Gastrocnemius medialis (tissue), 4 donors: ENCODE measurements around the gene USP7. TPM values are rescaled to one million over a fixed set of nuclear protein-coding genes. Genes with fewer than 3 reads are reported as not detected.

Experiments
- ATAC-seq, 2 donors: fragments of 150-250 bp; one replicate each; pipeline ENCODE4 v1.9.1; 2016
- DNase-seq, 2 donors: peaks; one replicate each; pipeline ENCODE4 v3.0.0-alpha.2; 2019
- H3K27ac ChIP-seq, 4 donors: fragments of 200-600 bp; sonication (generic); 1 replicate in 1 of 4; 2 replicates in 3 of 4; pipeline ENCODE4 v1.5.1; 2016 to 2018; ENCODE audit warnings: mild to moderate bottlenecking in 2 of 4, moderate library complexity in 1 of 4
- H3K27me3 ChIP-seq, 3 donors: fragments of 200-600 bp; sonication (generic) in 2 of 3; 1 replicate in 1 of 3; 2 replicates in 2 of 3; pipeline versions ENCODE4 v1.5.1 to v1.6.0; 2016 to 2019; ENCODE audit warnings: mild to moderate bottlenecking in 1 of 3, moderate library complexity in 1 of 3
- H3K36me3 ChIP-seq, 2 donors: fragments of 200-600 bp; sonication (generic) in 1 of 2; one replicate each; pipeline ENCODE4 v1.5.1; 2017 to 2018
- H3K4me1 ChIP-seq, 2 donors: fragments of 200-600 bp; sonication (generic) in 1 of 2; one replicate each; pipeline ENCODE4 v1.5.1; 2016 to 2017; ENCODE audit warnings: mild to moderate bottlenecking in 2 of 2
- H3K4me3 ChIP-seq, 4 donors: fragments of 200-600 bp; sonication (generic) in 3 of 4; 1 replicate in 1 of 4; 2 replicates in 3 of 4; pipeline ENCODE4 v1.5.1; 2016 to 2019; ENCODE audit warnings: mild to moderate bottlenecking in 2 of 4
- H3K9me3 ChIP-seq, 3 donors: fragments of 200-600 bp; sonication (generic) in 2 of 3; 1 replicate in 1 of 3; 2 replicates in 2 of 3; pipeline ENCODE4 v1.5.1; 2016 to 2019
- POLR2A ChIP-seq, 2 donors: fragments of 450-650 bp; IDR thresholded peaks; one replicate each; pipeline ENCODE4 v1.6.1; 2017; ENCODE audit warnings: antibody characterized with exemption in 2 of 2, mild to moderate bottlenecking in 2 of 2, moderate library complexity in 2 of 2
- in situ Hi-C, 4 donors: fragments of 200-750 bp; cut with MboI; loops; one replicate each; pipeline versions ENCODE4 v1.15.0 to v1.8.0; 2017; ENCODE audit warnings: low sequenced_read_pairs in 4 of 4
- intact Hi-C: fragments of 100-400 bp; cut with DNase I; formaldehyde crosslinking; loops from one replicate; pipeline ENCODE4 v1.15.1; 2023; ENCODE audit warnings: low total_unique reads
- total RNA-seq, 4 donors: library from RNA; depleted of rRNA; stranded (reverse); fragments of >200 nt; gene quantifications; one replicate each; pipeline versions ENCODE4 v1.1.0 to v1.2.3, GENCODE V29; 2016
- TF ChIP-seq, protein P1 (sequence below), 5 experiments: fragments of 450-650 bp in 3 of 5; fragments of 200-600 bp in 2 of 5; sonication (generic) in 2 of 5; IDR thresholded peaks in 4 of 5; conservative IDR thresholded peaks in 1 of 5; 1 replicate in 4 of 5; 2 replicates in 1 of 5; pipeline ENCODE4 v1.5.1; 2016 to 2019; ENCODE audit warnings: antibody characterized with exemption in 5 of 5, mild to moderate bottlenecking in 3 of 5, moderate library complexity in 3 of 5

The USP7 gene
- total RNA-seq, 4 donors from 2014 or later: 79.7 to 99.2 (median 85.6) TPM

DNA sequence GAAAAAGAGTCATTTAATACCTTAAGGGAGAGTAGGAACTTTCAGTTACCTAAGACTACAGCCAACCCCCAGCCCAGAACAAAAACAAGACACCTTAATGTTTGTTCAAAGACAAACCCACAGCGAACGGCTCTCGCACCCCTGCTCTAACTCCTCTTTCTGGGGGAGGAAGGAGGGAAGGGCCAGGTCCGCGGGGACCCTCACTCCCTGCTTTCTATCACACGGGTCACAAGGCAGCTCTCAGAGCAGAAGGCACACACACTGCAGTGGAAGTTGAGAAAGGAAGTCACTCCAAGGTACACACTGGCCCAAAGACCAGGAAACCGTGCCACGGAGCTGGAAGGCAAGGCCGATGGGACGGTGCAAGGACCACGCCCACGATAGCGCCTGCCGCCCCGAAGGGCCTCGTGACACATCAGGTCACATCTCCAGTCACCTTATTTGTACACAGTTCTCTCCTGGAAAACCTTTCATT is 71.6 kb downstream of the USP7 start:
- no peak for TF ChIP-seq POLR2A (IDR thresholded peaks at IDR 0.05)
- TF ChIP-seq, protein P1, sequence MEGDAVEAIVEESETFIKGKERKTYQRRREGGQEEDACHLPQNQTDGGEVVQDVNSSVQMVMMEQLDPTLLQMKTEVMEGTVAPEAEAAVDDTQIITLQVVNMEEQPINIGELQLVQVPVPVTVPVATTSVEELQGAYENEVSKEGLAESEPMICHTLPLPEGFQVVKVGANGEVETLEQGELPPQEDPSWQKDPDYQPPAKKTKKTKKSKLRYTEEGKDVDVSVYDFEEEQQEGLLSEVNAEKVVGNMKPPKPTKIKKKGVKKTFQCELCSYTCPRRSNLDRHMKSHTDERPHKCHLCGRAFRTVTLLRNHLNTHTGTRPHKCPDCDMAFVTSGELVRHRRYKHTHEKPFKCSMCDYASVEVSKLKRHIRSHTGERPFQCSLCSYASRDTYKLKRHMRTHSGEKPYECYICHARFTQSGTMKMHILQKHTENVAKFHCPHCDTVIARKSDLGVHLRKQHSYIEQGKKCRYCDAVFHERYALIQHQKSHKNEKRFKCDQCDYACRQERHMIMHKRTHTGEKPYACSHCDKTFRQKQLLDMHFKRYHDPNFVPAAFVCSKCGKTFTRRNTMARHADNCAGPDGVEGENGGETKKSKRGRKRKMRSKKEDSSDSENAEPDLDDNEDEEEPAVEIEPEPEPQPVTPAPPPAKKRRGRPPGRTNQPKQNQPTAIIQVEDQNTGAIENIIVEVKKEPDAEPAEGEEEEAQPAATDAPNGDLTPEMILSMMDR (IDR thresholded peaks at IDR 0.05 in 4 of 5, conservative IDR thresholded peaks at IDR 0.05 in 1 of 5): no peak
- ATAC-seq (peak; percentile 34 to 69), DNase-seq (peak; percentile 61 to 67)
- H3K4me1 ChIP-seq: peaks cover 14 to 24% of the 10 kb centered on the region in 2 donors
- in situ Hi-C loops (loop anchor here in 1 of 4 donors (25.0 kb wide), 1 partner anchor 230 kb away; the partner anchor contains the start of gene ABAT), intact Hi-C loops (loop anchor here (5.0 kb wide), 1 partner anchor 40 kb away; no protein-coding TSS in a partner anchor)
- peak overlapping the region; percentile 46 to 67 (median 57) for H3K27ac ChIP-seq
- H3K4me3 ChIP-seq: no peak overlapping the region
- no peaks in the 10 kb centered on the region for H3K27me3 ChIP-seq
- no peaks in the 10 kb centered on the region for H3K9me3 ChIP-seq
- peaks cover 0 to 67% of the 10 kb centered on the region in 2 donors for H3K36me3 ChIP-seq

- in situ Hi-C loops (loop anchor here in 1 of 4 donors (25.0 kb wide), 1 partner anchor 228 kb away; the partner anchor contains the start of gene ABAT), intact Hi-C loops (loop anchor here (5.0 kb wide), 1 partner anchor 42 kb away; no protein-coding TSS in a partner anchor)
- TF ChIP-seq POLR2A (IDR thresholded peaks at IDR 0.05): no peak
- TF ChIP-seq, protein P1 (IDR thresholded peaks at IDR 0.05 in 4 of 5, conservative IDR thresholded peaks at IDR 0.05 in 1 of 5): no peak
- H3K27me3 ChIP-seq: no peaks in the 10 kb centered on the region
- peaks cover 0 to 51% of the 10 kb centered on the region in 2 donors for H3K36me3 ChIP-seq
- DNase-seq (no peak), ATAC-seq (no peak)
- peaks cover 22 to 24% of the 10 kb centered on the region in 2 donors for H3K4me1 ChIP-seq
- no peaks in the 10 kb centered on the region for H3K9me3 ChIP-seq
- H3K27ac ChIP-seq: peak overlapping the region in 3 of 4 donors; percentile 5 to 67 (median 39)
- no peak overlapping the region for H3K4me3 ChIP-seq
Observed at GRCh38 chr16:8890549-8890921, 73.2 kb downstream of the USP7 start.

DNA sequence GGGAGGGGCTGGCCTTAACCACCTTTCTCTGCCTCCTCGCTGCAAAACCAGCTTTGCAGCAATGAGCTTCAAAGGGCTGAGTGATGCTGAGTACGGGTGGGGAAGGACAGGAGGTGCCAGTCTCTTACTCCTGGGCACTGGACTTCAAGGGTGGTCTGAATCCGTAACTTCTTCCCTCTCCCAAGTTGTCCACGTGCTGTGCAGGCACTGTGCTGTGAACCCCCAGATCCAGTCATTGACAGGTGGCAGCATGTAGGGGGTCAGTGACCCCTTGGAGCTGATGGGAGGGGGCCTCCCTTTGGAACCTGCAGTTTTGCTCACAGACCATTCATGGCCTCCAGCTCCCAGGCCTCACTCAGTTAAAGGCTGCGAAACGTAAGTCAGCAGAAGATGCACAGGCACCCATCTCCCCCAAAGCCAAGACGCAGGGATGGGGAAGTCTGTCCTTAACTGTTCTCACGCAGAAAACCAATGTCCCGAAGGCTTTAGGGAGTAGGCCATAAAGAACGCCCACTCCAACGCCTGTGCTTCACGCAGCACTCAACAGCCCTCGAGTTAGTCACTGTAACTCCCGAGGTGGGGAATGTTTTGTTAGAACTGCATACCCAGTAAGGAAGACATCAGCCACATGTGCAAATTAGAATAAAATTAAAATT is 73.7 kb downstream of the USP7 start:
- peaks cover 24 to 26% of the 10 kb centered on the region in 2 donors for H3K4me1 ChIP-seq
- TF ChIP-seq POLR2A (IDR thresholded peaks at IDR 0.05): no peak
- TF ChIP-seq, protein P1 (IDR thresholded peaks at IDR 0.05 in 4 of 5, conservative IDR thresholded peaks at IDR 0.05 in 1 of 5): no peak
- peaks cover 0 to 46% of the 10 kb centered on the region in 2 donors for H3K36me3 ChIP-seq
- in situ Hi-C loops: loop anchor here in 1 of 4 donors (25.0 kb wide), 1 partner anchor 228 kb away; the partner anchor contains the start of gene ABAT
- intact Hi-C loops: loop anchor here (5.0 to 10.0 kb wide), 3 partner anchors 42 to 215 kb away; no protein-coding TSS in a partner anchor
- no peaks in the 10 kb centered on the region for H3K27me3 ChIP-seq
- ATAC-seq (no peak), DNase-seq (no peak)
- H3K4me3 ChIP-seq: no peak overlapping the region
- no peaks in the 10 kb centered on the region for H3K9me3 ChIP-seq
- peak overlapping the region in 2 of 4 donors; percentile 75 to 81 for H3K27ac ChIP-seq

GRCh38 chr16:8888951-8889892 is 74.5 kb downstream of the USP7 start:
- intact Hi-C loops (loop anchor here (5.0 to 10.0 kb wide), 2 partner anchors 68 to 216 kb away; no protein-coding TSS in a partner anchor), in situ Hi-C loops (loop anchor here in 1 of 4 donors (25.0 kb wide), 1 partner anchor 227 kb away; the partner anchor contains the start of gene ABAT)
- no peak for TF ChIP-seq POLR2A (IDR thresholded peaks at IDR 0.05)
- TF ChIP-seq, protein P1 (IDR thresholded peaks at IDR 0.05 in 4 of 5, conservative IDR thresholded peaks at IDR 0.05 in 1 of 5): no peak
- DNase-seq (no peak), ATAC-seq (no peak)
- peak overlapping the region; percentile 59 to 81 (median 77) for H3K27ac ChIP-seq
- peaks cover 0 to 38% of the 10 kb centered on the region in 2 donors for H3K36me3 ChIP-seq
- H3K27me3 ChIP-seq: peaks cover 0 to 2% (median 0%) of the 10 kb centered on the region in 3 donors
- H3K9me3 ChIP-seq: no peaks in the 10 kb centered on the region
- H3K4me1 ChIP-seq: peaks cover 24 to 34% of the 10 kb centered on the region in 2 donors
- no peak overlapping the region for H3K4me3 ChIP-seq
